Fibroblast of peridontal ligament (primary cell): Measurements from ENCODE around the gene ZNF365.
A peak's percentile ranks its signal among the peaks of the same experiment; 100 is the strongest.

ENCODE experiments used
- DNase-seq: peaks from one replicate; pipeline ENCODE4 v3.0.0-alpha.2; 2010; ENCODE audit errors: extremely low read depth

ZNF365 gene

DNA sequence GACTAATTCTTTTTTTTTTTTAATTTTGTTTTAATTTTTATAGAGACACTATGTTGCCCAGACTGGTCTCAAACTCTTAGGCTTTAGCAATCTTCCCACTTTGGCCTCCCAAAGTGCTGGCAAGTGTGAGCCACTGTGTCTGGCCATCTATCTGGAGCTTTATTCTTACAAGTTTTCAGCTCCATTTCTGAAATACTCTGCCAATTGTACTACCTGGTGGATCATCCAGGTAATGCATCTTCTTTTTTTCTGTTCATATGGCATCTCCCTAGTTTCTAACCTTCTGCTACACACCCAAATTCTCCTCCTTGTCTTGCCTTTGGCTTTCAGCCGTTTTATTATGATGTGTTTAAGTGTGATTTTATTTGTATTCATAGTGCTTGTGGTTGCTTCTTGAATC lies 40.2 kb downstream of the ZNF365 start:
- no peak for DNase-seq

DNA sequence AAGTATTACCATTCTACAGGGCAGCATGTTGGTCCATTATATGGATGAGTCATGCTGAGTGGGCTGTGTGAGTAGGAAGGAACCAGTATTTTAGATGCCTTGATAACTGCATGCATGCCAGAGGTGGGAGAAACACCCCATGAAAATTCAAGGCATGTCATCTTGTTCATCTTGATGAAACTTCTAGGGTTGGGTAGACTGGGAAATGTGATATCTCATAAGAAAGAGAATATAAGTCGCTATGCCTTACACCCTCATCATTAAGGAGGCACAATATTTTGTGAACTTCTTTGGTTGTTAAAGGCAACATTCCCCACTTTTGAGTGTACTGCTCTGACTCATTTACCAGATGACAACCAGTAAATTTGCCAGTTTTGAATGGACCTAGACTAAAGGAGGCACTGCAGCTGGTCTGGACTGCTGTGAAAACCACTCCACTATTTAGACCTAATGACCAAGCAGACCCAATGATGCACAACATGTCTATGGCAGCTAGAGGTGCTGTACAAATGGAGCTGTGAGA lies 48.0 kb downstream of the ZNF365 start:
- peak; percentile 75 for DNase-seq

DNA sequence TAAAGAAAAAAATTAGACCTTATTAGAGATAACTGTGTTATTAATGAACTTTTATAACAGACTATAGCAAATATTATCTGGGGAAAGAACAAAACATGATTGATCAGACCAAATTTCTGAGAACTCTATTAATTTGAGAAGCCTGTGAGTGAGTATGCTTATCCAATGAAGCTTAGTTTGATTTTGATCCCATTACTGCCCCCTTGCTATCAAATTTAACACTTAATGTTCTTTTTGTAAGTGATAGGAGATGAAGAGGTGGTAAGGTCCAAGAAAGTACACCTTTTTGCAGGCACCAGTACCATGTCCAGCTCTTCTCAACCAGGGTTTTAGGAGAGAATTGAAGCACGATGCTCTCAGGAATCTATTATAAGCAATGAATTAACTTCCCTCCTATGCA lies 49.9 kb downstream of the ZNF365 start:
- DNase-seq, result no peak

DNA sequence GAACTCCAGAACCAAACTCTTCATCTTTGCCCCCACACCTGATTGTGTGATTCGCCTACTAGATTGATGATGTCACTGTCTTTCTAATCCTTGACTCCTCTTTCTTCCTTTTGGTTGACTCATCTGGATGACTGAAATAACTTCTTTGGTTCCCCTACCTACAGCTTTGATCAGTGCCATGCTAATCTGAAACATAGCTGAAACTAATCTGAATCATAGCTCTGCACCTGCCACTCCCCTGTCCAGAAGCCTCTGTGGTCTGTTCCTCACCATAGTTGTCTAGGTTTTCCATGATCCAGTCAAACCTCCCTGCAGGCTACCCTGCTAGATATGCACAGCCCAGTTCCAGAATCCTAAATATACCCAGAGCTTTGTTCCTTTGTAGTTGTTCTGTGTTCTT lies 51.9 kb downstream of the ZNF365 start:
- no peak for DNase-seq

DNA sequence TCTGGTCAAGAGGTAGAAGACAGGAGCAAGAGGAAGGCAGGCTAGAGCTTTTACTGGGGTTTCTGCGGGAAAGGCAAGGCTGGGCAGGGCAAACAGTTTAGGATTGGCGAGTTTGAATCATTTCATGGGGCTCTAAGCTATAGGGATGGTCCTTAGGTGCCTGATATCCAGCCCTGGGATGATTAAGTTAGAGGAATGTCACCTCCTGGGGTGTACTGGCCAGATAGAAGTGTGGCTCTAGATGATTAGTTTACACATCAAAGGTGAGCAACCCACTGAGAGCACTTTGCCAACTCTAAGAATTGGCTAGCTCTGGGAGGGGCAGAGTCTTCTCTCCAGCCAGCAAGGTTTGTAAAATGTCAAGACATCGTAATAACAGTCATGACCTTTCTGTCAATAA lies 52.4 kb downstream of the ZNF365 start:
- DNase-seq, result no peak

DNA sequence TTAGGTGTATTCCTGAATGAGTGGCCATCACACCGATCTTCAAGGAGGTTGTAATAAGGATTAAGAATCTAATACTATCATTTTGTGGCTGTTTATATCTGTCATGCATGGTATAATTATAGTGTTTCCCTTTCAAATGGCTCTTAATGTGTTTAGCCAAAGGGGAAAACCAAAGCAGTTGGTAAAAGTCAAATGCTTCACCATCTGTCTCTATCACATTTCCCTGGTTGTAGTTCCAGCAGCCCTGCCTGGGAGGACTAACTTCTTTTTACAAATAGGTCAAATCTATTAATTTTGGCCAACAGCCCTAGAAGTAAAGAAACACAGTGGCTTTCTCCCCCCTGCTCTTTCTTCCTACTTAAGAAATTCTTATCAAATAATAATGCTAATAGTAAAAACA lies 56.7 kb downstream of the ZNF365 start:
- DNase-seq, result no peak

DNA sequence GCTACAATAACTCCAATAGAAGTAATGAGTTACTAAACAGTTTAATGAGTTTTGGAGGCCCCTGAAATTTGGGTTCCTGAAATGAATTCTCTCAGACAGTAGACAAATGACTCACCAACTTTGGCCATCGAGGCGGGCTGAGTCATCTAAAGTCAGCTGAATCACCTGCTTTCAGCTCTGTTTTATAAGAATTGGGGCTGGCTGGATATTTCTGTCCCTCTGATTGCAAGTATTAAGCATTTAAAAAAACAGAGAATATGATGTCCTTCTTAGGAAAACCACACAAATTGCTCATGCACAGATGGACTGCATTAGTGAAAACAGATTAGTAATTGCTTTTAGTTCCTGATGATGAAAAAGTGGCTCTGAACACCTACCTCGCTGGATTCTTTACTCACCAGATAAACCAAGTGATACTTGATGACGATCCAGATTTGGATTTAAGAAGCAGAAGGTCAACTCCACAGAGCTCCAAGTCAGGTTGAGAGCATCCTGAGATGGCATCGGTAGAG lies 59.1 kb downstream of the ZNF365 start:
- DNase-seq, result peak; percentile 91

DNA sequence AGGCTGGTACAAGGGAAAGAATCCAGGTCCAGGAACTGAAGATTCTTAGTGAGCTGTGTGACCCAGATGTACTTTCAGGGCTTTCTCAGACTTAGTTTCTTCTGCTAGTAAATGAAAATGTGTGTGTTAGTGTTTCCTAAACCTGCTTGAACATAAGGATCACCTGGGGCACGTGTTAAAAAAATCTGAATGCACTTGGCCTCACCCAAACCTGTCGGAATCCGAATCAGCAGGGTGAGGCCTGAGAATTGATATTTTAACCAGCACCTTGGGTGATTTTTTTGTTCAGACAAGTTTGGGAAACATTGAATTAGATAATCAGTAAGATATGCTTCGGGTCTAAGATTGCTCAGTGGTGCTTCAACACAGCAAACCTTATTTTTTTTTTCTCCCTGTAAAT lies 59.7 kb downstream of the ZNF365 start:
- no peak for DNase-seq

DNA sequence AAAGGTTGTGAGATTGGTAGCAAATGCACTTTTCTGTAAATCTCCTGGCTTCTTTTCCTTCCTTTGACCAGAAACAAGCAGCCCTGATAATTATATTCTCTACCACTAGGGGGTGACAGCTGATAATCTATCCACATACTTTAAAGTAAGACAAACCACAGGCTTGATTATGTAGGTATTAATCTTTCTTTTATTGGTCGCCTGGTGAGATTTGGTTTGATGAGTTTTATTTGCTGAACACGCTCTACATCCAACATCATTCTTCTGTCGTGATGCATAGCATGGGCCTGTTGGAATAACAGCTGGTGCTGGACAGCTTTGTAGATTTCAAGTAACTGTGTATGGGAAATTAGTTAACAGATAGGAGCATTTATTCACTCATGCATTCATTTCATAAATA lies 63.5 kb downstream of the ZNF365 start:
- peak; percentile 88 for DNase-seq

DNA sequence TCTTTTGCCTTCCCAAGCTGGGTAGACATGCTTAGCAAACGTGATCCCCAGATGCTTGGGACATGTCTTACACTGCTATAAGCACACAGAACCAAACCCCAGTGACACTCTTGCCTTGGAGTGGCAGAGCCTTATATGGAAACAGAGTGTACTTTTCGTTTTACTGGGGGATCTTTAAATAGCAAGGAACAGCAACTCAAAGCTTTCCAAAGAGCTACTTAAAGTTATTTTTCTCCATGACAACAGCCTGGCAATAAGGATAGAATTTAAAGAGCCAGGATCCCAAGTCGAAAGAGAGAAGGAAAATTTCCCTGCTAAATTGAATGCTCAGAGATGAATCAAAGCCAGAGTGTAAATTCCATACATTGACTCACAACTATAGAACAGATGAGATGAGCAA lies 67.8 kb downstream of the ZNF365 start:
- DNase-seq, result no peak

DNA sequence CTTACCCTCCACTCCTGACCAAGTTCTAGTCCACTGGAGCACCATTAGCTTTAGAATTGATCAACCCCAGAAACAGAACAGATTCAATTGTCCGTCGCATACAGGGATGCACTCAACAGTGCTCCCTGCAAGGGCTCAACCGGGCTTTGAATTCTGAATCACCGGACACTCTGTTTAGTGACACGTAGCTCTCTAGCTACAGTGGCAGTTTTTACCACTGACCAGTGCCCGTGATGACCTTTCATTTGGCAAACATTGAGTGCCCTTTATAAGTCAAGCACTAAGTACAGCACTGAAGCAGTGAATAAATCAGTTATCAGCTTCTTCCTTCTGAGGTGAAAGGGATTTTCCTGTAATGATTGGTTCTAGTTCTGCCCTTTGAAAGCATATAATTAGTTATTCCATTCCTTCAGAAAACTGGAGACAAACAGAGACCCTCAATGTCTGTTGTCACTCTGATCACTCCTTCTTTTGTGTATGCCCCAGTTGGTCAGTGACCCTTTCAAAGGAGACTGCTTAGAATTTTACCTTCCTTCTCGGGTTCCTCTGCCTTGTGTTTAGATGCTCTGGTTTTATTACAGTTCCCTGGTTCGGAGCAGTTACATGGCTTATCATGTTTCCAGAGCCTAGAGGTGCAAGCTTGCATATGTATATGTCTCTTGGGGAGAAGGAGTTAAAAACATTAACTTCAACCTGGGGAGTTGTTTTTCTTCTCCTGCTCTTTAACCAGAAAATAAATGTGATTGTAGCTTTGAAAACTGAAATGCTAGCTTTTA lies 68.9 kb downstream of the ZNF365 start:
- no peak for DNase-seq

DNA sequence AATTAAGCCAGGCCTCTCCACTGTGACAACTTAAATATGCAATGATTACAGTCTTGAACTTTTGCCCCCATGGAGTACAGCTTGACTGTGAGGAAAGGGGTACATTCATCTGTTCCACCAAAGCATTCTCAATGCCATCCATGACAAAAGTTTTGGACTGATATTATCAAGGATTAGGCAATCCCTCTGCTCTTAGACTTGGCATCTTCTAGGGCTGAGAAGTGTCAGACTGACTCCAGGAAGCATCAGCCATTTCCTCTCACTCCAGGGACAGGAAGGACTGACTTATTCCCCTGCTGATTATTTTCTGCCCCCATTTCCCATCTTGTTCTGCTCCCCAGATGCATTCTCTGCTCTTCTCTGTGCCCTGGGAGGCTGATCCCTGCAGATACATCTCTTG lies 69.7 kb downstream of the ZNF365 start:
- DNase-seq, result no peak

DNA sequence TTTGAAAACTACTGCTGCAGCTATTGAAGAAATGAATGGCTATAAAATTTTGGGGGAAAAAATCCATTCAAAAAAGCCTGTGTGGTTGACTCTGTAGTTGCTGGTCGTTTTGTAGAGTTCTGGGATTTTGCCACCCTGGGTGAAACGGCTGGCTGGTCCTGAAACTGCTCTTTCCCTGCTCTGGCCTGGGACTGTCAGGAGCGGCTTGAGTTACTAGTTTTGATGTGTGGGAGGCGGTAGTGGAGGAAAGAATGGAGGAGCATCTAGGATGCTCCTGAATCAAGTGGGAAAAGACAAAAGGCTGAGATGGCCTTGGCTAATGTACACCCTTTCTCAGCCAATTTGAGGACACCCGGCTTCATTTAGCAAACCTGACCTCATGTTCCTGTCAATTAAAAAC lies 72.5 kb downstream of the ZNF365 start:
- DNase-seq, result no peak

DNA sequence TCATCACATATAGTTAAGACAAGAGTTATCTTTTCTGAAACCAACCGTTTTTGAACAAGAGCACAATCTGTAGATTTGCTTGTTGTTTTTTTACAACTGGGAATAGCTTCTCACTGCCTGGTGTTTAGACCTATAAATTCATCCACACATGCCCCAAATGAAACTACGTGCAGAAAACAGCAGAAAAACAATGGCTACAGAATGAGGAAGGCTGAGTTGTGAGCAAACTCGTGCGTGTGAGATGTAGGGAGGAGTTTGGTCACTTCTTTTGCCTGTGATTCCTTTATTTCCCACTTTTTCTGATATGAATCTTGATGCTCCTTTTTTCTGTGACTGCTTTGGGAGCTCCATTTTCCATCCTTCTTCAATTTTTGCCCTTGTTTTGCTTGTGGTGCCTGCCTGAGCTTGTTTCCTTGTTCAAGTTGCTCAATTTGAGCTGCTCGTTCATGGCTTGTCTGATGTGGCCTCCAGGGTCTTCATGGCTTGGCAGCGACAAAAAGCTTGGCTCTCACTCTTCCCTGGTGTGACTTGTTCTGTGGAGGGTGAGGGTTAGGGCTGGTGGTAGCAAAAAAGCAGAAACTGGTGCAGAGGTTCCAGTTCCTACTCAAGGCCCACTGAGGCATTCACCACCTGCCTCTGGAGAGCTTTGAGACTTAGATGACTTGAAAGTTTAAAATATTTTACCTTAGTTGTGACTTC lies 76.9 kb downstream of the ZNF365 start:
- no peak for DNase-seq

DNA sequence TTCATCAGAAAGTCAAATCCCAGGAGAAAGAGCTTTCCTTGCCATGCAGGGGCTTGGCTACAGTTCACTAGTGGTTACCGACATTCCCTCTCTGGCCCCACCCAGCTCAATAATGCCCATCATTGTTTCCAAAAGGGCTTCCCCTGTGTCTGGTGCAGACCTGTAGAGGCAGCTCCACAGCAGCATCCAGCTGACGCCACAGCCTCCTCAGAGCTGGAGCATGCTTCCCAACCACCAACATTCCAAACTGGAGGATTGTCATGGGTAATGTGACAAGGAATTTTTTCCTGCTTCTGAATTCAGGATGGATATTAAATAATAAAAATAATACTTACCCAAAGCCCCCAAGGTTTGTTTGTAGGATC lies 77.4 kb downstream of the ZNF365 start:
- no peak for DNase-seq
